Heart left ventricle (tissue), 13 donors: ENCODE results near the gene ETV6.

Source experiments
- CTCF ChIP-seq, 12 donors: fragments of 200-600 bp; sonication (generic) in 4 of 12; IDR thresholded peaks; one replicate each; pipeline versions ENCODE4 v1.5.0 to v1.8.0; 2018 to 2022; ENCODE audit warnings: antibody characterized with exemption in 12 of 12, mild to moderate bottlenecking in 5 of 12
- POLR2A ChIP-seq, 2 donors: fragments of 450-650 bp; IDR thresholded peaks; one replicate each; pipeline ENCODE4 v1.6.1; 2017; ENCODE audit warnings: antibody characterized with exemption in 2 of 2, mild to moderate bottlenecking in 2 of 2, moderate library complexity in 2 of 2
- donor health status: ischemic (EF 13 %, LVEDD 7.1; RV severe dilation, severe dysfunction).
- donor health status: DM: no; HTN: yes; CAD: no.
- donor health status: DM: no; HTN: no; CAD: no.
- donor health status: ischemic (EF 25% LVEDD 6.9; RV normal size, moderate dysfunction).
- donor health status: ischemic (EF 25% LVEDD 5.7; RV mildly dilated, moderate dysfunction).
- donor health status: ischemic (EF 35%, LVEDD 5.7; RV mildly dilated, moderate dysfunction).
- donor health status: nonischemic (EF 11% LVEDD 7.7; RV severe dilation, severe dysfunction).
- donor health status: DM: yes; HTN: yes; CAD: no.
- donor health status: PGD.
- donor health status: ischemic (EF 29% LVEDD 5.4; RV normal size, mild dysfunction).
- donor health status: nonischemic (EF 23%, LVEDD 6.1; RV moderate dilation, normal function).

- TF ChIP-seq CTCF (IDR thresholded peaks at IDR 0.05) (no peak), POLR2A (IDR thresholded peaks at IDR 0.05) (no peak)
These were observed 254.7 kb downstream of the ETV6 start for GRCh38 chr12:11904124-11904523.
